Osteocyte (in vitro differentiated cells): ENCODE data around the gene PICALM. TPM values are rescaled to one million over a fixed set of nuclear protein-coding genes. Genes with fewer than 3 reads are reported as not detected.

Experiments used
- DNase-seq: peaks from one replicate; pipeline ENCODE4 v3.0.0; 2021; ENCODE audit warnings: mixed read lengths; ENCODE audit not compliant: unreplicated experiment; ENCODE audit errors: extremely low spot score
- H3K27ac Mint-ChIP-seq: one replicate; pipeline ENCODE4 v1.8.0; 2021; ENCODE audit warnings: mild to moderate bottlenecking, mixed read lengths; ENCODE audit not compliant: unreplicated experiment
- H3K27me3 Mint-ChIP-seq: one replicate; pipeline ENCODE4 v1.8.0; 2021; ENCODE audit warnings: mixed read lengths; ENCODE audit not compliant: unreplicated experiment
- H3K36me3 Mint-ChIP-seq: one replicate; pipeline ENCODE4 v1.8.0; 2021; ENCODE audit warnings: mixed read lengths; ENCODE audit not compliant: unreplicated experiment
- H3K4me1 Mint-ChIP-seq: one replicate; pipeline ENCODE4 v1.8.0; 2021; ENCODE audit warnings: mixed read lengths; ENCODE audit not compliant: unreplicated experiment
- H3K4me3 Mint-ChIP-seq: one replicate; pipeline ENCODE4 v1.8.0; 2021; ENCODE audit warnings: mild to moderate bottlenecking, moderate library complexity, mixed read lengths; ENCODE audit not compliant: unreplicated experiment
- H3K9me3 Mint-ChIP-seq: one replicate; pipeline ENCODE4 v1.8.0; 2021; ENCODE audit warnings: mixed read lengths; ENCODE audit not compliant: unreplicated experiment
- total RNA-seq: library from RNA; stranded (reverse); gene quantifications from 2 replicates; pipeline ENCODE4 v1.2.1, GENCODE V29; 2021
- TF ChIP-seq, protein P1 (sequence below): fragments of 200-600 bp; sonication (generic); IDR thresholded peaks from 2 replicates; pipeline ENCODE4 v1.5.0; 2021; ENCODE audit warnings: antibody characterized with exemption, mild to moderate bottlenecking, moderate library complexity

PICALM gene
- total RNA-seq, 1 donor from 2014 or later = 267 TPM

DNA sequence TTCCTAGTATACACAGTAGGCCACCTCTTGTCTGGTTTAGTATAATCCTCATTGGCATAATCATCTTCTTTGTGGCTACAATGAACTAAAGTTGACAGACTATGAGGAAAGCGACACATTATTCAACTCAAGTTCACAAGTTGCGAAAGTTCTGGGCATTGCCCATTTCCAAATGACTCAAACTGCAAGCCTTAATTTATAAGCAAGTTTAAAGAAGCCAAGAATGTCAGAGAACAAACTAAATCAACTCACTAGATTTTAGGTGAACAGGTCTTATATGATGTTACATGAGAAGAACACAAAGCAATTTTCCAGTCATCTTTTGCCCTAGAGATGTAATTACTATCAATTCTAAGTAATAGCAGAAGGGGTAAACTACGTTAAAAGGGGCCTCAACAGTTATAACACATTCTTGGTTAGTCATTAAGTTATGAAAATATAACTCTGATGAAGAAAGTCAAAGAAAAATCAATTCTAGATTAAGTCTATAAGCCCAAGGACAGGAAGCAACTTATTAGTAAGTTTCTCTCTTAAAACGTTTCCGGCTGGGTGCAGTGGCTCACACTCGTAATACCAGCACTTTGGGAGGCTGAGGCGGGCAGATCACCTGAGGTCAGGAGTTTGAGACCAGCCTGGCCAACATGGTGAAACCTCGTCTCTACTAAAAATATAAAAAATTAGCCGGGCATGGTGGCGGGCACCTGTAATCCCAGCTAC lies 21.5 kb downstream of the PICALM start:
- H3K27me3 Mint-ChIP-seq = no peaks in the 10 kb centered on the region
- H3K27ac Mint-ChIP-seq = peak overlapping the region; percentile 39
- H3K4me3 Mint-ChIP-seq = no peak overlapping the region
- TF ChIP-seq, protein P1, sequence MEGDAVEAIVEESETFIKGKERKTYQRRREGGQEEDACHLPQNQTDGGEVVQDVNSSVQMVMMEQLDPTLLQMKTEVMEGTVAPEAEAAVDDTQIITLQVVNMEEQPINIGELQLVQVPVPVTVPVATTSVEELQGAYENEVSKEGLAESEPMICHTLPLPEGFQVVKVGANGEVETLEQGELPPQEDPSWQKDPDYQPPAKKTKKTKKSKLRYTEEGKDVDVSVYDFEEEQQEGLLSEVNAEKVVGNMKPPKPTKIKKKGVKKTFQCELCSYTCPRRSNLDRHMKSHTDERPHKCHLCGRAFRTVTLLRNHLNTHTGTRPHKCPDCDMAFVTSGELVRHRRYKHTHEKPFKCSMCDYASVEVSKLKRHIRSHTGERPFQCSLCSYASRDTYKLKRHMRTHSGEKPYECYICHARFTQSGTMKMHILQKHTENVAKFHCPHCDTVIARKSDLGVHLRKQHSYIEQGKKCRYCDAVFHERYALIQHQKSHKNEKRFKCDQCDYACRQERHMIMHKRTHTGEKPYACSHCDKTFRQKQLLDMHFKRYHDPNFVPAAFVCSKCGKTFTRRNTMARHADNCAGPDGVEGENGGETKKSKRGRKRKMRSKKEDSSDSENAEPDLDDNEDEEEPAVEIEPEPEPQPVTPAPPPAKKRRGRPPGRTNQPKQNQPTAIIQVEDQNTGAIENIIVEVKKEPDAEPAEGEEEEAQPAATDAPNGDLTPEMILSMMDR = no peak
- no peaks in the 10 kb centered on the region for H3K36me3 Mint-ChIP-seq
- no peaks in the 10 kb centered on the region for H3K9me3 Mint-ChIP-seq
- H3K4me1 Mint-ChIP-seq = peaks cover 71% of the 10 kb centered on the region
- no peak for DNase-seq

DNA sequence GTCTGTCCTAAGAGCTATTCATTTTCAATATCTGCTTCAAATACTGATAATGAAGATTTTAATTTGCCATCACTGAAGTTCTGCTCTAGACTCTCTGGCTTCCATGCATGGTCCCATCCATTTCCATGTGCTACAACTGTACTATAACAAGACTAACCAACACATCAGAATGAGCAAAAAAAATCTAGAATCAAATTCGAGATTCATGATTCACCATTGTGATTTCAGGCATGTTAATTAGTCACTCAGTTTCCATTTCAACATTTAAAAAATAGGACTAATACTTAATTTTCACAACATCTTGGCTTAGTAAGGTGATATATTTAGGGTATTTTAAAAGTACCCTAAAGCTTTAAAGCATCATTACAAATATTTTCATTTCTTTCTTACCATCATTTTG lies 22.8 kb downstream of the PICALM start:
- H3K27ac Mint-ChIP-seq = no peak overlapping the region
- no peak overlapping the region for H3K4me3 Mint-ChIP-seq
- TF ChIP-seq, protein P1 = no peak
- no peaks in the 10 kb centered on the region for H3K9me3 Mint-ChIP-seq
- H3K4me1 Mint-ChIP-seq = peaks cover 73% of the 10 kb centered on the region
- no peak for DNase-seq
- no peaks in the 10 kb centered on the region for H3K27me3 Mint-ChIP-seq
- no peaks in the 10 kb centered on the region for H3K36me3 Mint-ChIP-seq

DNA sequence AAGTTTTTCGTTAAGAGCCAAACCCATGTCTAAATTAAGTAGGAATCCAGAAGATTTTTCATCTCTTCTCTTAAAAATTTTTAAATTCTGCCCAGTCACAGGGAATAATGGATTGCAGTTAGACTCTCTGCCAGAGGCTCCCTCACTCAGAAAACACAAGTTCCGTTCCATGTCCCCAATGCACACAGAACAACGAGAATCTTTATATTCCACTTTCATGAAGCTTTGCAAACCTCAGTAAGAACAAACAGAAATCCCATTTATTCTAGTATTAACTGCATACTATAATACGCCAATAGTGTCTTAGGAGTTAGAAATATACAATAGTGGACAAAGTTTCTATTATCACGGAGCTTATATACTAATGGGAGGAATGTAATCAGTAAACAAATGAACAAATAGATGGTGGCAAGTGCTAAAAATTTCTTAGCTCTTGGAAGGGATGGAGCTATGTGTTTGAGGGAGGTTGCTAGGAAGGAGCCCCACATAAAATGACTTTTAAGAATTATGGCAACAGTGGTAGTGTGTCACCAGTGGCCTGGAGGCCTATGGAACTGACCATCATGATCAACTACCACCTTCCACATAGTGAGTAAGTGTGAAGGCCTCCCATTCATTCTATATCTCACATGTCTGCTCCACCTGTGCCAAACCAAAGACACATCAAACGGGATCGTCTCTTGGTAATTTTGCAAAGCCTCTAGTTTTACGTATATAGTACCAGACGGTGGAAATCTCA lies 24.9 kb downstream of the PICALM start:
- no peak for DNase-seq
- Mint-ChIP-seq H3K27me3 (no peaks in the 10 kb centered on the region), H3K4me1 (peaks cover 73% of the 10 kb centered on the region), H3K4me3 (no peak overlapping the region), H3K27ac (peak overlapping the region; percentile 67), H3K9me3 (no peaks in the 10 kb centered on the region), H3K36me3 (peaks cover 3% of the 10 kb centered on the region)
- TF ChIP-seq, protein P1 = no peak

DNA sequence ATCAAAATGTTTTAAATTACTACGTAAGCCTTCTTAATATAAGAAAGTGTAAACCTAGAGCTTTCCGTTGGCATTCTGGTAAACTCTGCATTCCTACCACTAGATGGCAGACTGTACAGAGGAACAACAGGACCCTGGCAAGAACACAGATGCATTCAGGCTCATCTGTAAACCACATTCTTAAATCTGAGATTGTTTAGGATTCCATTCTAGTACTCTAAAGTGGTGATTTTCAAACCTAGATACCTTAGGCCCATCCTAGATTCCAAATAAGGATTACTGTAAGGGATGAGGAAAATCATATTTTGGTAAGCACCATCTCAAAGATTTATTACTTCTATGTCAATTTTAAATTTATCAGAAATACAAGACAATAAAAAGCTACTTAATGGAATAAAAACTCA lies 26.9 kb downstream of the PICALM start:
- Mint-ChIP-seq H3K4me1 (peaks cover 63% of the 10 kb centered on the region), H3K9me3 (no peaks in the 10 kb centered on the region), H3K27ac (peak overlapping the region; percentile 71), H3K4me3 (no peak overlapping the region), H3K36me3 (peaks cover 7% of the 10 kb centered on the region), H3K27me3 (no peaks in the 10 kb centered on the region)
- TF ChIP-seq, protein P1 = peak; percentile 88
- peak; percentile 87 for DNase-seq
